Activated T-cell treated with anti-CD3 and anti-CD28 coated beads for 4 hours (primary cell): ENCODE data around the gene EXOC3L4.
"Not testable (repeated sequence)": the region's sequence is repeated elsewhere in the genome, so short reads cannot be mapped to it uniquely, and the experiment has no call there.

Experiments used
- DNase-seq: peaks from one replicate; pipeline ENCODE4 v3.0.0-alpha.2; 2020

EXOC3L4 gene

GRCh38 chr14:103136388-103137271 lies 42.1 kb downstream of the EXOC3L4 start:
- DNase-seq: no peak

GRCh38 chr14:103137689-103138300 lies 43.3 kb downstream of the EXOC3L4 start:
- no peak for DNase-seq

GRCh38 chr14:103138301-103139131 lies 44.0 kb downstream of the EXOC3L4 start:
- DNase-seq: no peak

- no peak for DNase-seq
Measured at GRCh38 chr14:103139132-103140025, 44.9 kb downstream of the EXOC3L4 start.

- no peak for DNase-seq
Measured at GRCh38 chr14:103140316-103141109, 46.0 kb downstream of the EXOC3L4 start.

GRCh38 chr14:103141117-103141796 lies 46.7 kb downstream of the EXOC3L4 start:
- DNase-seq: no peak

- no peak for DNase-seq
Measured at GRCh38 chr14:103142026-103142425, 47.5 kb downstream of the EXOC3L4 start.

GRCh38 chr14:103142721-103143302 lies 48.3 kb downstream of the EXOC3L4 start:
- DNase-seq: no peak

GRCh38 chr14:103143506-103143905 lies 49.0 kb downstream of the EXOC3L4 start:
- DNase-seq: no peak

GRCh38 chr14:103144085-103144484 lies 49.6 kb downstream of the EXOC3L4 start:
- no peak for DNase-seq

- DNase-seq: no peak
Measured at GRCh38 chr14:103146141-103146709, 51.7 kb downstream of the EXOC3L4 start.

GRCh38 chr14:103149351-103150237 lies 55.1 kb downstream of the EXOC3L4 start:
- DNase-seq: no peak

GRCh38 chr14:103151270-103151945 lies 56.9 kb downstream of the EXOC3L4 start:
- DNase-seq: no peak

GRCh38 chr14:103155010-103155409 lies 60.5 kb downstream of the EXOC3L4 start:
- DNase-seq: no peak

GRCh38 chr14:103155416-103155815 lies 60.9 kb downstream of the EXOC3L4 start:
- DNase-seq: not testable (repeated sequence)

- no peak for DNase-seq
Measured at GRCh38 chr14:103155826-103156394, 61.4 kb downstream of the EXOC3L4 start.

- no peak for DNase-seq
Measured at GRCh38 chr14:103156651-103157378, 62.3 kb downstream of the EXOC3L4 start.
